Measurements from ENCODE around the gene KRT7.

GRCh38 chr12:52243856-52244614 lies 11.0 kb downstream of the KRT7 start:
- TF ChIP-seq CTCF (IDR thresholded peaks at IDR 0.05; ENCODE audit: low read length), result no peak
- TF ChIP-seq EZH2 (IDR thresholded peaks at IDR 0.05; ENCODE audit: borderline replicate concordance, low read length), result no peak

All from OCI-LY1 (cell line).